GM12891 (cell line): ENCODE measurements around the gene HOPX.

Experiments used
- PAX5 ChIP-seq: IDR thresholded peaks from 2 replicates; pipeline ENCODE4 v1.6.1; 2011; ENCODE audit warnings: low read length, moderate library complexity, mild to moderate bottlenecking; ENCODE audit not compliant: insufficient read depth, severe bottlenecking
- POLR2A ChIP-seq: IDR thresholded peaks from 2 replicates; pipeline ENCODE4 v1.6.1; 2011; ENCODE audit warnings: low read depth, low read length, control low read depth
- POLR2AphosphoS5 ChIP-seq: IDR thresholded peaks from 2 replicates; pipeline ENCODE4 v1.6.1; 2011; ENCODE audit warnings: low read depth, low read length, control low read depth
- POU2F2 ChIP-seq: IDR thresholded peaks from 2 replicates; pipeline ENCODE4 v1.6.1; 2011; ENCODE audit warnings: low read depth, mild to moderate bottlenecking, control low read depth, low read length, moderate library complexity
- SPI1 ChIP-seq: IDR thresholded peaks from 2 replicates; pipeline ENCODE4 v1.6.1; 2011; ENCODE audit warnings: low read depth, low read length, control low read depth
- TAF1 ChIP-seq: IDR thresholded peaks from 2 replicates; pipeline ENCODE4 v1.6.1; 2011; ENCODE audit warnings: low read depth, low read length, control low read depth

GRCh38 chr4:56659946-56660345 lies 21.1 kb downstream of the HOPX start:
- TF ChIP-seq PAX5 (no peak), POLR2A (no peak), POLR2AphosphoS5 (no peak), TAF1 (no peak), POU2F2 (no peak), SPI1 (no peak)
